Activated naive CD8-positive, alpha-beta T cell treated with anti-CD3 and anti-CD28 coated beads for 36 hours (primary cell): Measurements from ENCODE around the gene RGS4. TPM values are rescaled to one million over a fixed set of nuclear protein-coding genes. Genes with fewer than 3 reads are reported as not detected.

ENCODE experiments used
- DNase-seq: peaks from one replicate; pipeline ENCODE4 v3.0.0; 2021
- H3K27ac Mint-ChIP-seq: one replicate; pipeline ENCODE4 v1.8.0; 2022; ENCODE audit warnings: mild to moderate bottlenecking, moderate library complexity, mixed read lengths
- H3K27me3 Mint-ChIP-seq: one replicate; pipeline ENCODE4 v1.8.0; 2022; ENCODE audit warnings: mild to moderate bottlenecking, mixed read lengths
- H3K36me3 Mint-ChIP-seq: one replicate; pipeline ENCODE4 v1.8.0; 2021; ENCODE audit warnings: mild to moderate bottlenecking, mixed read lengths
- H3K4me1 Mint-ChIP-seq: one replicate; pipeline ENCODE4 v1.8.0; 2021; ENCODE audit warnings: mixed read lengths
- H3K4me3 Mint-ChIP-seq: one replicate; pipeline ENCODE4 v1.8.0; 2022; ENCODE audit warnings: mild to moderate bottlenecking, moderate library complexity, mixed read lengths
- H3K9me3 Mint-ChIP-seq: one replicate; pipeline ENCODE4 v1.8.0; 2022; ENCODE audit warnings: mixed read lengths
- total RNA-seq, 2 experiments: library from RNA; stranded (reverse); gene quantifications; one replicate each; pipeline ENCODE4 v1.2.3, GENCODE V29; 2021

Gene RGS4
- total RNA-seq, 2 experiments from 2014 or later, result not detected

DNA sequence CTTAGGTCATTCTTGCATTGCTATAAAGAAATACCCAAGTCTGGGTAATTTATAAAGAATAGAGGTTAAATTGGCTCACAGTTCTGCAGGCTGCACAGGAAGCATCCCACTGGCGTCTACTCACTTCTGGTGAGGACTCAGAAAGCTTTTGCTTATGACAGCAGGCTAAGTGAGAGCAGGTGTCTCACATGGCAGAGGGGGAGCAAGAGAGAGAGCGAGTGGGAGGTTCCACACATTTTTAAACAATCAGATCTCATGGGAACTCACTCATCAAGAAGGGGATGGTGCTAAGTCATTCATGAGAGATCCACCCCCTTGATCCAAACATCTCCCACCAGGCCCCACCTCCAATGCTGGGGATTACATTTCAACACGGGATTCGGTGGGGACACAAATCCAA is 13.6 kb upstream of the RGS4 start:
- Mint-ChIP-seq H3K27ac (no peak overlapping the region), H3K36me3 (no peaks in the 10 kb centered on the region), H3K4me1 (no peaks in the 10 kb centered on the region), H3K27me3 (peaks cover 9% of the 10 kb centered on the region), H3K4me3 (no peak overlapping the region), H3K9me3 (no peaks in the 10 kb centered on the region)
- DNase-seq, result no peak

DNA sequence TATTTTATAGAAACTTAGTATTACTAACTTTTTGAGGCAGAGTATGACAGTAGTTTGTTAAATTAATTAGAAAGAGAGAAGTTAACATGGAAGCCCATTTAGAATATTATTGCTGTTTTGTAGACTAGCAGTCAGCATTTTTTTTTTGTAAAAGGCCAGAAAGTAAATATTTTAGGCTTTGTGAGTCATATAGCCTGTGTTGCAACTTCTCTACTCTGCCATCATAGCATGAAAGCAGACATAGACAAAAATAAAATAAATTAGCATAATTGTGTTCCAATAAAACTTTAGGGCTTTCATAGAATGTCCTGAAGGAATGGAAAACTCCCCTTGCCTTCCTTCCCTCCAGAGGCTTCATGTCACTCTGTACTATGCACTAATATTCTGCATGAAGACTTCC is 12.3 kb upstream of the RGS4 start:
- no peak overlapping the region for H3K27ac Mint-ChIP-seq
- no peaks in the 10 kb centered on the region for H3K4me1 Mint-ChIP-seq
- peaks cover 9% of the 10 kb centered on the region for H3K27me3 Mint-ChIP-seq
- no peak overlapping the region for H3K4me3 Mint-ChIP-seq
- H3K9me3 Mint-ChIP-seq, result no peaks in the 10 kb centered on the region
- no peak for DNase-seq
- no peaks in the 10 kb centered on the region for H3K36me3 Mint-ChIP-seq

DNA sequence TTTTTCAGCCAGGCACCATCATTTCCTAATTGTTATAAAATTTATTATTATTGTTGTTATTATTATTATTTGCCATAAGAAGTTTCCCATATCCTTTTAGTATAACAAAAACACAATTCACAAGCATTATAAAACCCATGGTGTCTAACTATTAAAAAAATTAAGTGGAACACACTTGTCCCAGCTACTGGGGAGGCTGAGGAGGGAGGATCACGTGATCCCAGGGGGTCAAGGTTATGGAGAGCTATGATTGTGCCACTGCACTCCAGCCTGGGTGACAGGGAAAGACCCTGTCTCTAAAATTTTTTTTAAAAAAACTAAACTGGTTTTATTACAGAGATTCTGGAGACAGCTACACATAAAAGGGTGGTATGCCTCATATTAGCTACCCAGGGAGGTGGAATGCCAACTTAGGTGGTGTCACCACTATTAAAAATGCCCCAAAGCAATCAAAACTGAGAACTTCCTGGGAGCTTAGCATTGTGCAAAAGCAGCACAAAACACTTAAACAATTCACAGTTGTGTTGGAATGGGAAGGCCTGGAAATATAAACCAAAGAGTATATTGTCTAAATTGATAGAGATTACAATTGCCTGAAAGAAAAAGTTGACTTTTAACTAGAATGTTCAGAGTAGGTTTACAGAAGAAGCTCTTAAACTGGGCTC is 8.7 kb upstream of the RGS4 start:
- Mint-ChIP-seq H3K36me3 (no peaks in the 10 kb centered on the region), H3K27ac (no peak overlapping the region), H3K27me3 (peaks cover 14% of the 10 kb centered on the region), H3K9me3 (no peaks in the 10 kb centered on the region), H3K4me3 (no peak overlapping the region), H3K4me1 (no peaks in the 10 kb centered on the region)
- DNase-seq, result no peak

GRCh38 chr1:163063143-163063542 is 6.0 kb upstream of the RGS4 start:
- no peak for DNase-seq
- H3K4me1 Mint-ChIP-seq, result no peaks in the 10 kb centered on the region
- H3K36me3 Mint-ChIP-seq, result no peaks in the 10 kb centered on the region
- H3K9me3 Mint-ChIP-seq, result no peaks in the 10 kb centered on the region
- H3K4me3 Mint-ChIP-seq, result no peak overlapping the region
- peaks cover 17% of the 10 kb centered on the region for H3K27me3 Mint-ChIP-seq
- no peak overlapping the region for H3K27ac Mint-ChIP-seq

DNA sequence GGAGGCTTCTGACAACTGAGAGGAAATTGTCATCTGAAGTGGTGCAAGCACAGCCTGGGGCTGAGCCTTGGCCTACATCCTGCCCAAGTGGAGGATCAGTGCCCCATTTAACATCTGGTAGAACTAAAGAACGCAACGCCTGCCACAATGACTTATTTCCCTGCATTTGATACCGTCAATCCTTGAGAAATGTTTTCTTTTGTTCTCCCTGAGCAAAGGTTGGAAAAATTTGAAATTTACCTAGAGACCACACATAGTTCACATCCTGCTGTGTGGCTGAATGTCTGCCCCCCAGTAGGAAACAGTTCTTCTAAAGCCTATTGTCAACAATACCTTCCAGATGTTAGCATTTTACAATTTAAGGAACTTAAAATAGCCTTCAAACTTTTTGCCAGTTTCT is 5.6 kb upstream of the RGS4 start:
- Mint-ChIP-seq H3K4me3 (no peak overlapping the region), H3K9me3 (no peaks in the 10 kb centered on the region), H3K27ac (no peak overlapping the region), H3K4me1 (no peaks in the 10 kb centered on the region), H3K36me3 (no peaks in the 10 kb centered on the region), H3K27me3 (peaks cover 22% of the 10 kb centered on the region)
- no peak for DNase-seq

DNA sequence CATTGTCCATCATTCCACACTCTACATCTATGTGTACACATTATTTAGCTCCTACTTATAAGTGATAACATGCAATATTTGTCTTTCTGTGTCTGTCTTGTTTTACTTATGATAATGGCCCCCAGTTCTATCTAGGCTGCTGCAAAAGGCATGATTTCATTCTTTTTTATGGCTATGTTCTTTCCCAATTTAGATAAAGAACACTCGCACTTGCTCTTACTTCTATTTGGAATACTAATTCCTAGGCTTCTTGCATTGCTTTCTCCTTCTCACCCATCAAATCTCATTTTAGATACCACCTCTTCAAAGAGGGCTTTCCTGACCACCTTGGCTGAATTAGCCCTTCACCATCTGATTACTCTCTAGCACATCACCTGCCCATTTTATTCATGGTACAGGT is 3.0 kb upstream of the RGS4 start:
- DNase-seq, result no peak
- H3K36me3 Mint-ChIP-seq, result no peaks in the 10 kb centered on the region
- peaks cover 46% of the 10 kb centered on the region for H3K27me3 Mint-ChIP-seq
- peaks cover 1% of the 10 kb centered on the region for H3K4me1 Mint-ChIP-seq
- no peak overlapping the region for H3K27ac Mint-ChIP-seq
- H3K4me3 Mint-ChIP-seq, result no peak overlapping the region
- H3K9me3 Mint-ChIP-seq, result no peaks in the 10 kb centered on the region

- Mint-ChIP-seq H3K4me1 (peaks cover 1% of the 10 kb centered on the region), H3K36me3 (no peaks in the 10 kb centered on the region), H3K27me3 (peaks cover 48% of the 10 kb centered on the region), H3K9me3 (no peaks in the 10 kb centered on the region), H3K4me3 (no peak overlapping the region), H3K27ac (no peak overlapping the region)
- no peak for DNase-seq
Measured at GRCh38 chr1:163066686-163067085, 2.5 kb upstream of the RGS4 start.

DNA sequence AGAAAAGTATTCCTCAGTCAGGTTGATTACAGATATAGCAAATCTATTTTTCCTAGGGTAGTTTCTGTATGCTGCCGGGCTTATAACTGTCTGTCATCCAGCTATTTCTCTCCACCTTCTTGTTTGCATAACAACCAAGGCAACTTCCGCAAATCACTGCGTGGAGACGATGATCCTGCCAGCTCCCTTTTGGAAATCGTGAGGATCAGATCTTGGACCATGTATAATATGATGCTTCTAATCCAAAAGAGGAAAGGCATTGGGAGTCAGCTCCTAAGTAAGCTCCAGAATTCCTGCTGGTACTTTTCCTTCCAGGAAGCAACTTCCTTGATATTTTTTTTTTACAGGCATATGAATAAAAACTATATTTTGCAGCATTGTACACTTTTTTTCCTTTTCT is 445 bp upstream of the RGS4 start:
- peaks cover 1% of the 10 kb centered on the region for H3K4me1 Mint-ChIP-seq
- no peak for DNase-seq
- peaks cover 60% of the 10 kb centered on the region for H3K27me3 Mint-ChIP-seq
- no peak overlapping the region for H3K4me3 Mint-ChIP-seq
- H3K27ac Mint-ChIP-seq, result no peak overlapping the region
- H3K9me3 Mint-ChIP-seq, result no peaks in the 10 kb centered on the region
- H3K36me3 Mint-ChIP-seq, result no peaks in the 10 kb centered on the region

DNA sequence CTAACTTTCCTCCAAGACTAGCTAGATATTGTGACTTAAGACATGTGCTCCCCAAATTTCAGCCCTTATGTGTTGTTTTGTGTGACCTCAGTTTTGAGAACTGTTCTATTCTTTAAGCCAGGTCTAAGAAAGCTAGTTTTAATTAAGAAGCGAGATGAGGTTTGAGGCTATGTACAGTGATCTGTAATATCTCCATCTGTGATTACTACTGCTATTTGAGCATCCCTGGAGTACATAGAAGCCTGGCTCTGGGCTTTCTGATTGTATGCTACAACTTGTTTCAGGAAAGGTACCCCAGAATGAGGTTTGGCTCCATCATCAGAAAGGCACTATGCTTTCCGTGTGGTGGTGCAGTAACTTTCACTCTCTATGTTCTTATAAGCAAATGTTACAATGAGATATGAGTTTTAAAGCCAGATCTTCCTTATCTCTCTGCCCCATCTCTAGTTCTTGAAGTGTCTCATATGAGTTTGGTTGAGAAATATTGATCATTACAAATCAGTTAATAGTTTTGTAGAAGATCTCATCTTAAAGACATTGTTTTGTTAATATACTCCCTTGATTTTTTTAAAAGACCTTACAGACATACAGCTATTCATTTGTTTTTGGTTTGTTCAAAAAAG is 605 bp downstream of the RGS4 start:
- H3K9me3 Mint-ChIP-seq, result no peaks in the 10 kb centered on the region
- peaks cover 1% of the 10 kb centered on the region for H3K4me1 Mint-ChIP-seq
- H3K27me3 Mint-ChIP-seq, result peaks cover 54% of the 10 kb centered on the region
- H3K4me3 Mint-ChIP-seq, result no peak overlapping the region
- no peak for DNase-seq
- H3K36me3 Mint-ChIP-seq, result no peaks in the 10 kb centered on the region
- no peak overlapping the region for H3K27ac Mint-ChIP-seq

DNA sequence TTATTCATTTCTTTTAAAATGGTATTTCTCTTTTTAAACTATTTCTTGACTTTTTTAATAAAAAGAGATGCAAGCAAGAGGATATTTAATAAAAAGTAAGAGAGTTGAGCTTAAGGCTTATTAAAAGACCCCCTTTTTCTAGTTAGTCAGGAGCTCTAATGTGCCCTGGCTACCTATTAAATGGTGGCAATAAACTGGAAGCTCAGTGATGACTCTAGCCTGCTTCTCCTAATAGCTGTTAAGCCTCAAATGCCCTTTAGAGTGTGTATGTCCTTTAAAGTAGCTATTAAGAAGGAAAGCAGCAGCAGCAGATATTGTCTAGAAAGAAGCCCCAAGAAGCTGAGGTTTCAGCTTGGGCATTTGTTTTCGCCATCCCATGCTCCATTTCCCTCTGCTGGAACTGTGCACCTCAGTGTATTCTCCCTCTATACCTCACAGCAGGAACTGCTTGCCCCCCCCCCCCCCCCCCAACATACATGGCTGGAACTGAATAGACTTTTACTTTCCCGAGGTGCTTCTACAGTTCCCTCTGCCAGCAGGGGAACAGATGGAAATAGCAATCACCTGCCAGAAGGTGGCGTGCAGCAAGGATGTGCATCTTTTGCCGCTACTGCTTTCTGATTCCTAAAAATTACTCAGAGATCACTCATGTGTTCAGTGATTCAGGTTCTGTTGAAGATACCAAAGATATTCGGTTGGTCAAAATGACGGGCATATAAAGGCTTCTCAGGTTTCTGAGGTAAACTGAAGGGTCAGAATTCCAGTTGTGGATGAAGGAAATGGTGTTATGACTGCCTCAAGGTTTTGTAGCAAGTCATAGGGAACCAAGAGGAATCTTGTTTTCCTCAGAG is 2.5 kb downstream of the RGS4 start:
- peaks cover 1% of the 10 kb centered on the region for H3K4me1 Mint-ChIP-seq
- H3K36me3 Mint-ChIP-seq, result no peaks in the 10 kb centered on the region
- no peaks in the 10 kb centered on the region for H3K9me3 Mint-ChIP-seq
- no peak overlapping the region for H3K4me3 Mint-ChIP-seq
- peaks cover 58% of the 10 kb centered on the region for H3K27me3 Mint-ChIP-seq
- no peak overlapping the region for H3K27ac Mint-ChIP-seq
- peak; percentile 34 for DNase-seq

- peaks cover 1% of the 10 kb centered on the region for H3K4me1 Mint-ChIP-seq
- DNase-seq, result no peak
- H3K36me3 Mint-ChIP-seq, result no peaks in the 10 kb centered on the region
- peaks cover 1% of the 10 kb centered on the region for H3K9me3 Mint-ChIP-seq
- H3K27me3 Mint-ChIP-seq, result peaks cover 56% of the 10 kb centered on the region
- no peak overlapping the region for H3K4me3 Mint-ChIP-seq
- no peak overlapping the region for H3K27ac Mint-ChIP-seq
Measured at GRCh38 chr1:163072658-163073057, 3.5 kb downstream of the RGS4 start.

DNA sequence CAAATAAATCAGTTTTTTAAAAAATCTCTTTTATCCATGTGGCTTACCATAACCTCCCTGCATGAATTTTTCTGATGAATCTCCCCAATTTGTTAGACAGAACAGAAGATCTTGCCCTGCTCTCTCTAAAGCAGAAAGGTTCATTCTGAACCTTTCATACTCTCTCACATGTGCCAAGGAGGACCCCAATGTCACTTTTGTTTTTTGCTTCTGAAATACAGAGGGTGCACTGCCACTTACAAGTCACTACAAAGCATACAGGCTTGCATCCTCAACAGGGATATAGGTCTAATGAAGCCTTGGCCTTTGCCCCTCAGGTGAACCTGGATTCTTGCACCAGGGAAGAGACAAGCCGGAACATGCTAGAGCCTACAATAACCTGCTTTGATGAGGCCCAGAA is 4.8 kb downstream of the RGS4 start:
- Mint-ChIP-seq H3K27me3 (peaks cover 43% of the 10 kb centered on the region), H3K27ac (no peak overlapping the region), H3K36me3 (no peaks in the 10 kb centered on the region), H3K4me1 (peaks cover 1% of the 10 kb centered on the region), H3K4me3 (no peak overlapping the region), H3K9me3 (peaks cover 2% of the 10 kb centered on the region)
- DNase-seq, result no peak

DNA sequence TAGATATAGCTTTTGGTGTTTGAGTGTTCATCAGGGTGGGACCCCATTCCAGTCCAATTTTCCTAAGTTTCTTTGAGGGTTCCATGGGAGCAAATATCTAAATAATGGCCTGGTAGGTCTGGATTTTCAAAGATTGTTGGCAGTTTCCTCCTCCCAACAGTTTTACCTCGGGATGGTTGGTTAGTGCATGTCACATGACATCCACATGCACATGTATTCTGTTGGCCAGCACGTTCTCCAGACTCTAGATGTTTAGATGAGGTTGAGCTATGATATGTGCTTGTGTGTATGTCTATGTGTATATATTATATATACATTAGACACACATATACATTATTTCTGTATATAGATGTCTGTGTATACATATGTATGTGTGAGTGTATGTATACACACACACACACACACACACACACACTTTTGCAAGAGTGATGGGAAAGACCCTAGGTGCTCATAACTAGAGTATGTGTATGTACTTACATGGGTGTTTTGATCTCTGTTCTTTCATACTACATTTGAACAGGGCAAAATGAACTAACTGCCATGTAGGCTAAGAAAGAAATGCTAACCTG is 5.6 kb downstream of the RGS4 start:
- peaks cover 2% of the 10 kb centered on the region for H3K9me3 Mint-ChIP-seq
- H3K4me1 Mint-ChIP-seq, result no peaks in the 10 kb centered on the region
- H3K27ac Mint-ChIP-seq, result no peak overlapping the region
- no peaks in the 10 kb centered on the region for H3K36me3 Mint-ChIP-seq
- H3K4me3 Mint-ChIP-seq, result no peak overlapping the region
- DNase-seq, result no peak
- H3K27me3 Mint-ChIP-seq, result peaks cover 35% of the 10 kb centered on the region

GRCh38 chr1:163076044-163076443 is 6.9 kb downstream of the RGS4 start:
- no peak for DNase-seq
- H3K27ac Mint-ChIP-seq, result no peak overlapping the region
- no peaks in the 10 kb centered on the region for H3K36me3 Mint-ChIP-seq
- peaks cover 24% of the 10 kb centered on the region for H3K27me3 Mint-ChIP-seq
- H3K9me3 Mint-ChIP-seq, result peaks cover 2% of the 10 kb centered on the region
- H3K4me3 Mint-ChIP-seq, result no peak overlapping the region
- no peaks in the 10 kb centered on the region for H3K4me1 Mint-ChIP-seq

DNA sequence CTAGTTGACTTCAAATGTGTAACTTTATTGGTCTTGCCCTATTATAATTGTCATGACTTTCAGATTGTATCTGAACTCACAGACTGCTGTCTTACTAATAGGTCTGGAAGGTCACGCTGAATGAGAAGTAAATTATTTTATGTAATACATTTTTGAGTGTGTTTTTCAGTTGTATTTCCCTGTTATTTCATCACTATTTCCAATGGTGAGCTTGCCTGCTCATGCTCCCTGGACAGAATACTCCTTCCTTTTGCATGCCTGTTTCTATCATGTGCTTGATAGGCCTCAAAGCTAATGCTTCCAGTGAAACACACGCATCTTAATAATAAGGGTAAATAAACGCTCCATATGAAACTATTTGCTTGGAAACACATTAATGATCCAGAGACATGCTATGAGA is 7.3 kb downstream of the RGS4 start:
- Mint-ChIP-seq H3K27ac (no peak overlapping the region), H3K36me3 (no peaks in the 10 kb centered on the region), H3K9me3 (peaks cover 2% of the 10 kb centered on the region), H3K4me3 (no peak overlapping the region), H3K27me3 (peaks cover 23% of the 10 kb centered on the region), H3K4me1 (no peaks in the 10 kb centered on the region)
- no peak for DNase-seq
